CD4-positive, alpha-beta T cell treated with Interleukin-12 subunit alpha and Interleukin-12 subunit beta, for 1 hour (primary cell): Measurements from ENCODE around the gene NHEJ1.
A peak's percentile ranks its signal among the peaks of the same experiment; 100 is the strongest.

ENCODE experiments used
- DNase-seq: peaks from one replicate; pipeline ENCODE4 v3.0.0-alpha.2; 2020

The NHEJ1 gene

GRCh38 chr2:219165058-219165911, 4.7 kb upstream of the NHEJ1 start:
- DNase-seq: no peak

- DNase-seq: no peak
Observed at GRCh38 chr2:219163156-219163555, 2.5 kb upstream of the NHEJ1 start.

- DNase-seq: no peak
Observed at GRCh38 chr2:219161097-219161496, 482 bp upstream of the NHEJ1 start.

- no peak for DNase-seq
Observed at GRCh38 chr2:219159771-219160185, 837 bp downstream of the NHEJ1 start.

GRCh38 chr2:219158586-219158985, 2.0 kb downstream of the NHEJ1 start:
- no peak for DNase-seq

GRCh38 chr2:219158025-219158424, 2.6 kb downstream of the NHEJ1 start:
- DNase-seq: no peak

- DNase-seq: no peak
Observed at GRCh38 chr2:219157396-219157795, 3.2 kb downstream of the NHEJ1 start.

- DNase-seq: peak; percentile 73
Observed at GRCh38 chr2:219155054-219155644, 5.5 kb downstream of the NHEJ1 start.

GRCh38 chr2:219149667-219150066, 10.9 kb downstream of the NHEJ1 start:
- no peak for DNase-seq

- no peak for DNase-seq
Observed at GRCh38 chr2:219142329-219142728, 18.3 kb downstream of the NHEJ1 start.

GRCh38 chr2:219140722-219141121, 19.9 kb downstream of the NHEJ1 start:
- DNase-seq: no peak

GRCh38 chr2:219133976-219134375, 26.6 kb downstream of the NHEJ1 start:
- DNase-seq: no peak

GRCh38 chr2:219131744-219132143, 28.9 kb downstream of the NHEJ1 start:
- no peak for DNase-seq

- DNase-seq: no peak
Observed at GRCh38 chr2:219131327-219131726, 29.3 kb downstream of the NHEJ1 start.

GRCh38 chr2:219129589-219129988, 31.0 kb downstream of the NHEJ1 start:
- DNase-seq: no peak

GRCh38 chr2:219128396-219128795, 32.2 kb downstream of the NHEJ1 start:
- DNase-seq: no peak

GRCh38 chr2:219127037-219127635, 33.5 kb downstream of the NHEJ1 start:
- no peak for DNase-seq

- DNase-seq: no peak
Observed at GRCh38 chr2:219126555-219126954, 34.1 kb downstream of the NHEJ1 start.

GRCh38 chr2:219125886-219126270, 34.7 kb downstream of the NHEJ1 start:
- no peak for DNase-seq

- DNase-seq: no peak
Observed at GRCh38 chr2:219125225-219125885, 35.3 kb downstream of the NHEJ1 start.

- DNase-seq: peak; percentile 27
Observed at GRCh38 chr2:219124381-219125110, 36.1 kb downstream of the NHEJ1 start.

- no peak for DNase-seq
Observed at GRCh38 chr2:219123356-219124135, 37.1 kb downstream of the NHEJ1 start.
